ENCODE measurements around the gene PTGIS.

PTGIS gene

GRCh38 chr20:49521356-49521755, 46.6 kb downstream of the PTGIS start:
- DNase-seq = no peak

GRCh38 chr20:49519777-49520359, 48.1 kb downstream of the PTGIS start:
- no peak for DNase-seq

DNA sequence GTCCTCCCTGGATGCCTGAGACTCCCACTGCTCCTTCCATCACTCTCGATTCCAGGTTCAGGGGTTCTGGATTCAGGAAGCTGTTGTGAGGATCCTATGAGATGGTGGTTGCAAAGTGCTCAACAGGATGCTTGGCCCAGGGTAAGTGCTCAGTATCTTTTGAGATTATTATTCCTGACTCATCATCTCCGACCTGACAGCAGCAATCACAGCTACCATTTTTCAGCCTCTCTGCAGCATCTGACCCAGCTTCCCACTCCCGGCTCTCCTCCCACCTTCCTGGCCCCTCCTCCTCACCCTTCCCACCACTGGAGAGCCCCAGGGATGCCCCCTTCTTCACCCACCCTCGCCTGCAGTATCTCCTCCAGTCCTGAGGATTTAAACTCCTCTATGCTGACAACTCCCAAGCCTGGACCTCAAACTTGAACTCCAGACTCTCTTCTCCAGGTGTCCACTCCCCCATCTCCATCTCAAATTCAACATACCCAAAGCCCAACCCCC, 48.7 kb downstream of the PTGIS start:
- DNase-seq = no peak

- DNase-seq = no peak
These were observed 49.4 kb downstream of the PTGIS start for GRCh38 chr20:49518576-49518975.

DNA sequence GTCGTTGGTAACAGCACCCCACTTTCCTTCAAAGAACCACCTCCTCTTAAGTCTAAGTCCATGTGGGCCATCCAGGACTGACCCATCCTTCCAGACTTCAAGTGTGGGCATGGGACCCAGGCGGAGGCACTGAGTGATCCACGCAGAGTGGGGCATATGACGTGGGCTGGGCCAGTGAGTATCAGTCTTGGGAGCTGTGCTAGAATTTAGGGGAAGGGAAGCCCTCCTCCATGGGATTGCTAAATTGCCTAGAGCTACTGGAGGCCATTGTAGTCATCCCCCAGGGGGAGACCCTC, 50.2 kb downstream of the PTGIS start:
- DNase-seq = no peak

DNA sequence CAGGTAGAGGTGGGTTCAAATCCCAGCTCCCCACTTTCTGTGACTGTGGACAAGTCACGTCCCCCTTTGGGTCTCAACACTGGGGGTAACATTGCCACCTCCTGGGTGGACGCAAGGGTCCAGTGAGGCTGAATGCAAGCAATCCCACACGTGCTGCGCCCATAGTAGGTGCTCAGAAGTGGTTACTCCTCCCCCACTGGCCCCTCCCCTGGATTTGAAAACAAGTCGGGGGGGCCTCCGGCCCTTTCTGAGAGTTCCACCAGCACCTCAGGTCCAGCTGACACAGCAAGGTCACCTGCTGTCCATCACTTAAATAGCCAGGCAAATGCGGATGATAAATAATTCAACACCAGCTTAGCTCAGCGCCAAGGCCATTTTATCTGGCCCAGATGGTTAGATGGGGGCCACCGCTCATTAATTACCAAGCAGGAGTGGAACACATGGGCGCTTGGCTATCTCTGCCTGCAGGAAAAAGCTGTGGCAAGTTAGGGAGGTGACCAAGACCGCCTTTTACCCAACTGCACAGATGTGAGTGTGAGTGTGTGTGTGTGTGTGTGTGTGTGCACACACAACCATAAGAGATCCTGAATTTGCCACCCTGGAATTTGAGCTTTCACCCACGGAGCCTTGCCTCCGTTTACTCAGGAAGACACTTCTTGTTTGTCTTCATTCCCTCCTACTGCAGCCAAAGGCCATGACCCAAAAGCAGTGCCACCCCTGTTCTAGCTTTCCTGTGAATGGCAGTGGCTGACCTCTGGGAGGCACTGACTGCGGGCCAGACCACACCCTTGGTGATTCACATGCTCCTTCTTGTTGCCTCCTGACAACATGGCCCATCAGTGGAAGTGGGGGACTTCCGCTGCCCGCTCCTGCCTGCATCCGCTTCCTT, 50.8 kb downstream of the PTGIS start:
- no peak for DNase-seq

GRCh38 chr20:49515586-49515985, 52.4 kb downstream of the PTGIS start:
- DNase-seq = no peak

- no peak for DNase-seq
These were observed 54.4 kb downstream of the PTGIS start for GRCh38 chr20:49513517-49513916.

DNA sequence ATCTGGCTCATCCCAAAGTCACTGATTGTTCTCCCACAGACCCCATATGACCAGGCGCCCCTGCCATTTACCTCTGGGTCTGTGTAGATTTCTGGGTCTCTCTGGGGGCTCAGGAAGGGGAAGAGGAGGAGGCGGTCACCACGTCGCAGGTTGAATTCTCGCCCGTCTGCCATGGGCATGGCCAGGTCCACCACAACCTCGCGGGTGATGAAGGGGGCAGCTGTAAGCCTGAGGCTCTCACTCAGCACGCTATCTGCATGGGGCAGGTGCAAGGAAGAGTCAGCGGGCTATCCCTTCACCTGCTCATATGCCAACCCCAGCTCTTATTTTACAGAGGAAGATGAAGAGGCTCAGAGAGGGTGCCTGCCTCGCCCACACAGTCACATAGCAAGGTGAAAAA, 54.9 kb downstream of the PTGIS start:
- DNase-seq = no peak

DNA sequence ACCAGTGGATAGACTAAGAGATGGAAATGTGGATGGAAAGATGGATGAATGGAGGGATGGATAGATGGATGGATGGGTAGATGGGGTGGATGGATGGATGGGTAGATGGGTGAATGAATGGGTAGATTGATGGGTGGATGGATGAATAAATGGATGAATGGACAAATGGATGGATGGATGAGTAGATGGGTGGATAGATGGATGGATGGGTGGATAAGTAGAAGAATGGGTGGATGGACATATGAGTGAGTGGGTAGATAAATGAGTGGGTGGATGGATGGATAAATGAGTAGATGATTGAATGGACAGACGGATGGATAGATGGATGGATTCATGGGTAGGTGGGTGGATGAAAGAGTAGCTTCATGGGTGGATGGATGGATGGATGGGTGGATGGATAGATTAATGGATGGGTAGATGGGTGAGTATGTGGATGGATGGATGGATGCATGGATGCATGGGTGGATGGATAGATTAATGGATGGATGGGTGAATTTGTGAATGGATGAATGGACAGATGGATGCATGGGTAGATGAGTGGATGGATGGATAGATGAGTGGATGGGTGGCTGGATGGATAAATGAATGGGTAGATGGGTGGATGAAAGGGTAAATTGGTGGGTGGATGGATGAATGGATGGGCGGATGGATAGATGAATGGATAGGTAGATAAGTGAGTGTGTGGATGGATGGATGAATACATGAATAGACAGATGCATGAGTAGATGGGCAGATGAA, 56.0 kb downstream of the PTGIS start:
- no peak for DNase-seq

GRCh38 chr20:49510562-49511122, 57.3 kb downstream of the PTGIS start:
- no peak for DNase-seq

DNA sequence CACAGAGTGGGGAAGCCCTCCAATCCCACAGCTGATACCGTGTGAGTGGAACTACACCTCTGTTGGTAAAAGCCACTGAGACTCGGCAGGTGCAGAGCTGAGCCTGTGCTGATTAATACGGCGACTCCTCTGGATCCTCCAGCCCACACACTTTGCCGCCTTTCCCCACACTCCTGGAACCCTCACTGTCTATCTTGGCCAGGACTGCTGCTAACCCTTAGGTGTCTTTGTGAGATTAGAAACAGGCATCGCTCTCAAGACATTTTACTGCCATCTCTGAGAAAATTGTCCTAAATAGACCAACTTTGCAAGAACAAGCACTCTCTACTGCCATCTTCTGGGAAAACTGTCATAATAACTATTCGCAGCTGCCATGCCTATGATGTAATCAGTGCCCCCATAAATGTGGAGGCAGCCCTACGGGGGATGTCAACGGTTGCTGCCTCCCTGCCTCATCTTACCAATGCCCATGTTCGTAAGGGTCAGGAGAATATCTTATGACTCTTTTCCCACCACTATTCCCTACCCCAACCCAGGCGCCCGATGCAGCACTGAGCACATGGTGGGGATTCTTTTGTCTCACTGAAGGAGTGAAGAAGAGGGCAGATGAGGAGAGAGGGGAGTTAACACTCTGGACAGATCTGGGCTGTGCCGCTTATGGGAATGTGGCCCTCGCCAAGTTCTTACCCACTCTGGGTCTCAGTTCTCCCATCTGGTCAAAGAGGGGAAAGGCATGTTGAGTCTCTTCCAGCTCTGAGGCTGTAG, 59.3 kb downstream of the PTGIS start:
- peak in 2 of 6 experiments; percentile 7 to 8 for DNase-seq

DNA sequence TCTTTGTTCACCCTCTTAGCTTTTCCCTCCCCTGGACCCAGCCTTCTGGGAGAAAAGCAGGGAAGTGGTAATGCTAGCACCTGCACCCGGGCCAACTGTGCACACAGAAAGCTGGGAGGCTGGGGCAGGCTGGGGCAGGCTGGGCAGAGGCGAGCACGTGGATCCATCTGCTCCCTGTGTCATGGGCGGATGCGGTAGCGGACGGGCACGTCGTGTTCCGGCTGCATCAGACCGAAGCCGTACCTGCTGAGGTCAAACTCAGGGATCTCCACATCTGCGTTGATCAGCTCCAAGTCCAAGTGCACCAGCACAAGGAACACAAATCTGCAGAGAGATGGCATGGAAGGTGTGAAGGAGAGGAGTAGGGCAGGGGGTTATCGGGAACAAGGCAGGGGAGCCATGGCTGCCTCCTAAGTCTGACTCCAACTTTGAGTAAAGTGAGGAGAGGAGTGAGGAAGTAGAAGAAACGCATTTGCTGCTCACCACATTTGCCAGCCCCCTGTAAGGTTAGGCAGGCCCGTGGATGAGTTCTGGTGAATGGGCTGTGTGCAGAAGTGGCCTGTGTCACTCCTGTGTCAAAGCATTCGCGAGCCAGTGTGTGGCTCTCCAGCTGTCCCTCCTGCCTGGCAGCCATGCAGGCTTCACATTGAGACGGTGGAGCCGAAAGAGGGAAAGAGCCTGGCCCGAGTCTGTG, 60.0 kb downstream of the PTGIS start:
- DNase-seq = no peak

DNA sequence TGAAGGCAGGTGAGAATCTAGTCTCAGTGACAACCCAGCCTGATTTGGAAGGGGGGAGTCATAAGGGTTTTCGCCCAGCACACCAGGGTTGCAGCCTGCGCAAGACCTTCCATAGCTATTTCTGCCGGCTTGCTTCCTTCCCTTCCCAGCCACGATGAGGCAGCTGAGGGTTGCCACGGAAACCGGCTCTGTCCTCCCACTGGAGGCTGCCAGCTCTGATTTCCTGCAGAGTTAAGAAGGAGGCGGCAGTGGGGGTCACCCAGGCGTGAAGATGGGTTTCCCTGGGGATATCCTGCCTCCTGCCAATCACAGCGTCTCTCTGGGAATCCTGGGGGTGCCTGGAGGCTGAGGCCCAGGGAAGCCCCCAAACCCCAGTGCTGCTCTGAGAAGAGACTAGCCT, 62.4 kb downstream of the PTGIS start:
- DNase-seq = no peak

DNA sequence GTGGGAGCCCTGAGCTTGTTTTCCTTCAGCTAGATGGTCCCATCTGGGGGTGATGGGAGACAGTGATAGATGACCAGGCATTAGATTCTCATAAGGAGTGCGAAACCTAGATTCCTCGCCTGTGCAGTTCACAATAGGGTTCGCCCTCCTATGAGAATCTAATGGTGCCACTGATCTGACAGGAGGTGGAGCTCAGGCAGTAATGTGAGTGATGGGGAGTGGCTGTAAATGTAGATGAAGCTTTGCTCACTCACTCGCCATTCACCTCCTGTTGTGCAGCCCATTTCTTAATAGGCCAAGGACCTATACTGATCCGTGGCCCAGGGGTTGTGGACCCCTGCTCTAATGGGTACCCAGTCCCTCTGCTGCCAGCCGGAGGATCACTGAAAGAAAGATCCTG, 64.8 kb downstream of the PTGIS start:
- DNase-seq = no peak

DNA sequence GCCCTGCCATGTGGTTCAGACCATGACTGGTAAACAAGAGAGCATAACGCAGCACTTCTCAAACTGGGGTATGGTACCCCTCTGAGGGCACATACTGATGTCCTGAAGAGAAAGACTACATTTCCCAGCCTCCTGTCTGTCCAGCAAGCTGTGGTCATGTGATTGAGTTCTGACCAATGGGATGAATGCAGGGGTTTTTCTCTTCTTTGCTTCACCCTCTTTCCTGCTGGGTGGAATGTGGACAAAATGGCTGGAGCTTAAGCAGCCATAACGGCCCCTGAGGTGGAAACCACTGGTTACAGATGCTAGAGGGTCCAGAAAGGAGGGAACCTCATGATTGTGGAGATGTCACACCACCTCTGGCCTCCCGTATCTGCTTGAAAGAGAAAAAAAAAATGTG, 66.0 kb downstream of the PTGIS start:
- no peak for DNase-seq

DNA sequence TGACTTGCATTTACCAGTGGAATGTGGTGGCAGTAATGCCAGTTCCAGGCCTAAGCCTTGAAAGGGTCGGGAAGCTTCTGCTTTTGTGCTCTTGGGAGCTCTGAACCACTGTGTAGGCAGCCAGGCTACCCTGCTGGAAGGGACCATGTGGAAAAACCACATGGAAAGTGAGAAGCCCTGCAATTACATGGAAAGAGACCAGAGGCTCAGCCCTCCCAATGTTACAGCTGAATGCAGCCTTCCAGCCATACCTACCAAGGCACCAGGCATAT, 70.6 kb downstream of the PTGIS start:
- no peak for DNase-seq

- DNase-seq = no peak
These were observed 71.2 kb downstream of the PTGIS start for GRCh38 chr20:49496553-49497397.

- no peak for DNase-seq
These were observed 71.9 kb downstream of the PTGIS start for GRCh38 chr20:49496043-49496442.

GRCh38 chr20:49490689-49491088, 77.2 kb downstream of the PTGIS start:
- DNase-seq = no peak

GRCh38 chr20:49489688-49490087, 78.2 kb downstream of the PTGIS start:
- DNase-seq = no peak

Measured in stimulated activated naive CD4-positive, alpha-beta T cell (primary cell).